ENCODE data around the gene INTS15. TPM values are rescaled to one million over a fixed set of nuclear protein-coding genes. Genes with fewer than 3 reads are reported as not detected.

The INTS15 gene
- 8.9 and 9.8 TPM in 2 replicates for total RNA-seq

DNA sequence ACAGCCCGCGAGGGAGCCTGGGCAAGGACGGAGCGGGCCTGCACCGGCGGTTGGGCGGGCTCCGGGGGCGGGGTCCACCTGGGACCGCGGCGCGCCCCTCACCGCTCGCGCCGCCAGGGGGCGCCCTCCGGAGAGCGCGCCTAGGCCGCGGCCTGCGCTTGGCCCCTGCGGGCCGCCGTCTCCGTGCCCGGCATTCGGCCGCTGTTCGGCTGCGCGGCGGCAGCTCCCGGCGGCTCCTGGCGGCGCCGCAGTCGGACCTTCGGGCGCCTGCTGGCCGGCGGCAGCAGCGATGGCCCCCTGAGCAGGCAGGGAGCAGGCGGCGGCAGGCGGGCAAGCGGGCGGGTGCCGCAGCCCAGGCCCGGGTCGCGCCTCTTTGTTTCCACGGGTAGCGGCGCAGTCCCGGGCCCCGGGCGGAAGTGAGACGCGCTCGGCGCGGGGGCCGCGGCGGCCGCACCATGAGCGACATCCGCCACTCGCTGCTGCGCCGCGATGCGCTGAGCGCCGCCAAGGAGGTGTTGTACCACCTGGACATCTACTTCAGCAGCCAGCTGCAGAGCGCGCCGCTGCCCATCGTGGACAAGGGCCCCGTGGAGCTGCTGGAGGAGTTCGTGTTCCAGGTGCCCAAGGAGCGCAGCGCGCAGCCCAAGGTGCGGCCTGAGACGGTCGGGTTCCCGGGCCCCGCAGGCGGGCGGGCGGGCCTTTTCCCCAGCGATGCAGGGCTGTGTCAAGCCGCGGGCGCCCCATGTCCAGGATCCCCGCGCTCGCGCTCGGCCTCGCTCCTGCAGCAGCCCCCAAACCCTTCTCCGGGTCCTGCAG lies at the start of gene INTS15:
TSS of gene INTS15 (plus strand) at position 193 of the 816 bp plus-strand sequence. CDS start at position 456, 263 bp downstream.

DNA sequence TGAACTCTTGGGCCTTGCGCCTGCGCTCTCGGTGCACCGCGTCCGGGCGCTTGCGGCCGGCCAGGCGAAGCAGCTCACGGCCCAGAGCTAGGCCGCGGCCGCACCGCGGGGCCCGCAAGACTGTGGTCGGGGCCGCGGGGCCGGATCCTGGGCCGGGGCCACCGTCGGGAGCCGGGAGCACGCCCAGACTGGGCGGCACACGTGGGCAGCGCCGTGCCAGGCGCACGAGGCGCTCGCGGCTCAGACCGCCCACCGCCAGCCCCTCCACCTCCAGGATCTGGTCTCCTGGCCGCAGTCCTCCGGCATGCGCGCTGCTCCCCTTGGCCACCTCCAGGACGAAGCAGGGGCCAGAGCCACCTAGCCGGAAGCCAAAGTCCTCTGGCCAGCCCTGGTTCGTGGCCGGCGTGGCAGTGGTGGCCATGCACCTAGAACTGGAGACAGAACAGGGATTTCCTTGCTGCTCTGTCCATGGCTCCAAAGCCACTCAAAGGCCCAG lies 38.8 kb upstream of the INTS15 start, which contains the start of gene GRID2IP:
TSS of gene GRID2IP (minus strand) at position 446 of the 496 bp plus-strand sequence. CDS start at position 421, 25 bp downstream.

DNA sequence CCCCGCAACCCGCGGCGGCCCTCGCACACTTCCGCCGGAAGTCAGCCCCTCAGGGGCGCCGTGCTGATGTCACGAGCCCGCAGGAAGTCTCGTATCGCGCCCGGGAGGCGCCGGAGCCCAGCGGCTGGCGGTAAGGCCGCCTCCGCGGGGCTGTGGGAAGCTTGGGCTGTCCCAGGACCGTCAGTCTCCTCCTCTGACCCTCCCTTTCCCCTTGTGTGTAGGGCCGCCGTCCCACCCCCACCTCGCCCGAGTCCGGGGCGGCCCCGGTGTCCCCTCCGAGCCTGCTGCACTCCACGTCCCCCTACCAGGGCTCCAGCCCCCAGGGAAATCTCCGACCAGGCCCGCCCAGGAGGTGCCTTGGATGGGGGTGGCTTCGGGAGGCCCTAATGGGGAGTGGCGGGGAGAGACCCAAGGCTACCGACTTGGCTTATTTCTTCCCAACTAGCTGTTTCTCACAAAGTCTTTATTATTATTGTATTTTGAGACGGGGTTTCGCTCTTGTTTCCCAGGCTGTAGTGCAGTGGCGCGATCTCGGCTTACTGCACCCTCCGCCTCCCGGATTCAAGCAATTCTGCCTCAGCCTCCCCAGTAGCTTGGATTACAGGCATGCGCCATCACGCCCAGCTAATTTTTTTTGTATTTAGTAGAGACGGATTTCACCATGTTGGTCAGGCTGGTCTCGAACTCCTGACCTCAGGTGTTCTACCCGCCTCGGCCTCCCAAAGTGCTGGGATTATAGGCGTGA lies 12.3 kb upstream of the INTS15 start, which contains the start of gene ZDHHC4:
TSS of gene ZDHHC4 (plus strand) at position 86 of the 745 bp plus-strand sequence. CDS start 3,108 bp downstream, outside the sequence.

DNA sequence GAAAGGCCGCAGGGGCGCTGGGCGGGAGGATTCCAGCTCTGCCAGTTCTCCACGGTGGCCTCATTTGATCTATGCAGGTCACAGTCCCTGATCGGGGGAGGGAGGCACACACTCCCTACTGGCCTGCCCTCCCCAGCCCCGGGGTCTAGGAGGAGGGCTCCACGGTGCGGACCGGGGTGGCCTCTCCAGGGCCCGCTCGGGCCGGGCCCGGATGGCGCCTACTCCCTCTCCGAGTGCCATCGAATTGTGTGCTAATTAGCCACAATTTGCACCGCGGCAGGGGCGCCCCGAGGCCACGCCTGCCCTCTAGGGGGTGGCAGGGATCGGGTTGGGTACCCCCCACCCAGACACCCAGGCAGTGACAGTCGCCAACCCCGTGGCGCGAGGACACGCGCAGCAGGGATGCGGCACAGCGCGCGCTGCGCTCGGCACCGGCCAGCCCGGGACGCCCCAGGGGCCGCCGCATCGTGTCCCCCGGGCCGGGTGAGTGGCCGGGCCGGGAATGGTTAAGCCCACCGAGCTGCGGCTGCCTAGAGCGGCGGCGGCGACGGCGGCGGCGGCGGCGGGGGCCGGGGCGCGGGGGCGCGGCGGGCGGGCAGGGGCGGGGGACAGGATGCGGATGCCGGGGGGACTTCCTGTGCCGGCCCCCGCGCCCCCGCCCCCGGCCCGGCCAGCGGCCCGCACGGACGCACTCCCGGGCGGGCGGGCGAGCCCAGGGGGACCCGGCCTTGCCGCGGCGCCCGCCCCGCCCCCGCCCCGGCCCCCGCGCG lies 25.3 kb downstream of the INTS15 start, which contains the start of gene ZNF853:
TSS of gene ZNF853 (plus strand) at position 658 of the 770 bp plus-strand sequence. CDS start 565 bp downstream, outside the sequence.

DNA sequence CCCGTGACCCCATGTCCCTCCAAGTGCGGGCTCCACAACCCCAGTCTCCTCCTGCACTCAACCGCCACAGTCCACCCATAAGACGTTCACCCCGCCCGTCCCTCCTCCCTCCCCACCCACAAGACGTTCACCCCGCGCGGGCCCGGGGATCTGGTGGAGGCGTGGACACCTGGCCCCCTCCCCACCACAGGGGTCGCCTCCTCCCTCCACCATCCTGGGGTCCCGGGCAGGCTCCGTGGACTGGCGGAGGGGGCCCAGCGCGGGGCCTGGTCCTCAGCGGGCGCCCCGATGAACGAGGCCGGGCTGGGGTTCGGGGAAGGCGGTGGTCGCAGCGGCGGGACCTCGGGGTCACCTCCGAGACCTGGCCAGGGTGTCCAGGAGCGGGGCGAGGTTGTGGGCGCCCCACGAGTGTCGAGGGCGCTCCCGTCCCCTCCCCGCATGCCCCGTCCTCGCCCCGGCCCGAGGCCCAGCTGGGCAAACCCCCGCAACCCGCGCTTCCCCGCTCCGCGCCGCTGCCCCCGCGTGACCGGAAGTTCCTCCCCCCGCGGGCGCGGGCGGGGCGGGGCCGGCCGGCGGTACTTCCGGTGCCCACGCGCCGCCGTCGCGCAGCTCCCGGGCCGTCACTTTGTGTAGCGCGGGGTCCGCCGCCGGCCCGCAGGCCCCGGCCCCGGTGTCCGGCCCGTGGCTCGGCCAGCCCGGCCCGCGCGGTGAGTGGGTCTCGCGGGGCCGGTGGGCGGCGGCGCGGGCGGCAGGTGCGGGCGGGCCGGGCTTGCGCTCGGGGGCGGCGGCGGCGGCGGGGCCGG lies 47.1 kb downstream of the INTS15 start, which contains the start of gene ZNF316:
TSS of gene ZNF316 (plus strand) at position 578 of the 803 bp plus-strand sequence. CDS start 5,092 bp downstream, outside the sequence.

Other genes with a start within 250 kb of the INTS15 start
- 20.5 and 20.6 TPM in 2 replicates for gene FAM220A, start 241.1 kb upstream of the INTS15 start, total RNA-seq
- 38.0 and 67.5 TPM in 2 replicates for gene RAC1, start 215.5 kb upstream of the INTS15 start, total RNA-seq
- gene DAGLB, start 142.1 kb upstream of the INTS15 start, total RNA-seq: 14.7 and 18.7 TPM in 2 replicates
- 314 and 378 TPM in 2 replicates for gene KDELR2, start 105.9 kb upstream of the INTS15 start, total RNA-seq
- not detected in 2 replicates for gene GRID2IP, start 38.6 kb upstream of the INTS15 start, total RNA-seq
- gene ZDHHC4, start 12.6 kb upstream of the INTS15 start, total RNA-seq: 52.9 and 67.7 TPM in 2 replicates
- 3.9 and 5.3 TPM in 2 replicates for gene ZNF853, start 25.6 kb downstream of the INTS15 start, total RNA-seq
- 12.2 and 19.7 TPM in 2 replicates for gene ZNF316, start 47.3 kb downstream of the INTS15 start, total RNA-seq
- 17.5 and 20.9 TPM in 2 replicates for gene ZNF12, start 116.9 kb downstream of the INTS15 start, total RNA-seq
- 0.05 TPM in 1 of 2 replicates, not detected in the other for gene RSPH10B2, start 164.1 kb downstream of the INTS15 start, total RNA-seq
- 46.8 and 62.4 TPM in 2 replicates for gene CCZ1B, start 236.3 kb downstream of the INTS15 start, total RNA-seq